Sigmoid colon (tissue), 4 donors: ENCODE measurements around the gene GPHN.

ENCODE experiments used
- CTCF ChIP-seq, 4 experiments: fragments of 450-650 bp in 3 of 4; fragments of 200-600 bp in 1 of 4; IDR thresholded peaks; one replicate each; pipeline ENCODE4 v1.5.1; 2016 to 2019; ENCODE audit warnings: antibody characterized with exemption in 4 of 4, mild to moderate bottlenecking in 3 of 4, moderate library complexity in 2 of 4
- EP300 ChIP-seq, 4 donors: sonication (generic); formaldehyde crosslinking; IDR thresholded peaks; one replicate each; pipeline ENCODE4 v1.6.1; 2017; ENCODE audit warnings: antibody characterized with exemption in 4 of 4
- POLR2A ChIP-seq, 2 donors: fragments of 450-650 bp; IDR thresholded peaks; one replicate each; pipeline ENCODE4 v1.6.1; 2016; ENCODE audit warnings: antibody characterized with exemption in 2 of 2, mild to moderate bottlenecking in 2 of 2, moderate library complexity in 2 of 2

DNA sequence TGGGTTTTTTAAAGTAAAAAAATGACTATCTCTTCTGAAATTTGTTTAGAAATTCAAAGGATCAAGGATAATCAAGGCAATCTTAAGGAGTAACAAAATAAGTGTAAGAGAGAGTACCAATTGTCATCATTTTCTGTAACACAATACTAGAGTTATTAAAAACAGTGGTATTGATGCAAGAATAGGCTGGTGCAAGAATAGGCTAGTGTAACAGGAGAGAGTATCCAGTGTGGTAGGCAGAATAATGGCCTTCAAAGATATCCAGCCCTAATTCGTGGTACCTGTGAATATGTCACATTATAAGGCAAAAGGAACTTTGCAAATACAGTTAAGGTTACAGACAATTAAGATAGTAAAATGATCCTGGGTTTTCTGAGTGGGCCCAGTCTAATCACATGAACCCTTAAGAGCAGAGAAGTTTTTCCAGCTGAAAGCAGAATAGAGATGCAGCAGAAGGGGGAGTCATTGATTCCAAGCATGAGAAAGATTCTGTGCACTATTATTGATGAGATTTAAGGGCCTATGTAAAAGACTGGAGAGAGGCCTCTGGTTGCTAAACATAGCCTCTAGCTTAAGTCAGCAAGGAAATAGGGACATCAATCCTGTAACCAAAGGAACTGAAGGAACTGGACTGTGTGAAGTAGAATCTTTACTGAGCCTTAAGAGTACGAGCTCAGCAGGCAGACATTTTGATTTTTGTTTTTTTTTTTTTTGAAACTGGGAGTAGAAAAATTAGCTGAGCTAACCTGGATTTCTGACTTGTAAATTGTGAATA is 134.1 kb downstream of the GPHN start:
- TF ChIP-seq EP300 (IDR thresholded peaks at IDR 0.05) (no peak), POLR2A (IDR thresholded peaks at IDR 0.05) (no peak), CTCF (IDR thresholded peaks at IDR 0.05) (no peak)
